Upper lobe of left lung (tissue), 6 donors: ENCODE measurements around the gene KIAA1958. TPM values are rescaled to one million over a fixed set of nuclear protein-coding genes. Genes with fewer than 3 reads are reported as not detected.
"Not testable (repeated sequence)": the region's sequence is repeated elsewhere in the genome, so short reads cannot be mapped to it uniquely, and the experiment has no call there.

Experiments
- ATAC-seq, 2 donors: fragments of 200-7000 bp; cut with Tn5 transposase; one replicate each; pipeline ENCODE4 v1.9.1; 2022; ENCODE audit warnings: mild to moderate bottlenecking in 2 of 2, moderate library complexity in 2 of 2; ENCODE audit not compliant: low FRiP score in 2 of 2
- DNase-seq, 2 donors: peaks; one replicate each; pipeline ENCODE4 v3.0.0-alpha.2; 2019 to 2020
- H3K27ac ChIP-seq, 4 donors: fragments of 200-600 bp; sonication (generic); one replicate each; pipeline ENCODE4 v1.5.1; 2016 to 2019
- H3K27me3 ChIP-seq, 4 donors: fragments of 200-600 bp; sonication (generic); one replicate each; pipeline ENCODE4 v1.5.1; 2017 to 2019
- H3K36me3 ChIP-seq, 4 donors: fragments of 200-600 bp; sonication (generic); one replicate each; pipeline ENCODE4 v1.5.1; 2016 to 2019
- H3K4me1 ChIP-seq, 4 donors: fragments of 200-600 bp; sonication (generic); one replicate each; pipeline ENCODE4 v1.5.1; 2018 to 2019
- H3K4me3 ChIP-seq, 4 donors: fragments of 200-600 bp; sonication (generic); one replicate each; pipeline ENCODE4 v1.5.1; 2017 to 2019; ENCODE audit warnings: mild to moderate bottlenecking in 2 of 4, moderate library complexity in 1 of 4
- H3K9me3 ChIP-seq, 4 donors: fragments of 200-600 bp; sonication (generic); one replicate each; pipeline ENCODE4 v1.5.1; 2018 to 2019
- EP300 ChIP-seq, 4 donors: sonication (generic); formaldehyde crosslinking; IDR thresholded peaks; one replicate each; pipeline ENCODE4 v1.5.1; 2017; ENCODE audit warnings: antibody characterized with exemption in 4 of 4, control low read depth in 2 of 4
- POLR2A ChIP-seq, 4 donors: fragments of 450-650 bp; IDR thresholded peaks; one replicate each; pipeline ENCODE4 v1.5.1; 2016 to 2017; ENCODE audit warnings: antibody characterized with exemption in 4 of 4, mild to moderate bottlenecking in 2 of 4
- POLR2AphosphoS5 ChIP-seq, 2 donors: sonication (generic); formaldehyde crosslinking; IDR thresholded peaks; one replicate each; pipeline ENCODE4 v1.5.1; 2017; ENCODE audit warnings: antibody characterized with exemption in 2 of 2
- WGBS, 2 donors: methylation state at CpG; one replicate each; pipeline ENCODE4 v1.1.5; 2017 to 2018; 5-methylcytosine and 5-hydroxymethylcytosine counted together
- total RNA-seq, 6 donors: library from RNA; depleted of rRNA in 4 of 6; stranded (reverse); fragments of >200 nt in 4 of 6; gene quantifications; one replicate each; pipeline versions ENCODE4 v1.1.0 to v1.2.1, GENCODE V29; 2016 to 2021
- TF ChIP-seq, protein P1 (sequence below), 6 experiments: fragments of 450-650 bp in 4 of 6; fragments of 200-600 bp in 2 of 6; sonication (generic) in 2 of 6; IDR thresholded peaks; one replicate each; pipeline ENCODE4 v1.5.1; 2016 to 2019; ENCODE audit warnings: antibody characterized with exemption in 6 of 6
- donor health status: DM: no; HTN: no; CAD: no; lungs with moderate emphysema.
- donor health status: DM: no; HTN: yes; CAD: no; lungs with severe emphysema.

The KIAA1958 gene
- total RNA-seq, 6 donors from 2014 or later = 9.2 to 21.1 (median 14.2) TPM

DNA sequence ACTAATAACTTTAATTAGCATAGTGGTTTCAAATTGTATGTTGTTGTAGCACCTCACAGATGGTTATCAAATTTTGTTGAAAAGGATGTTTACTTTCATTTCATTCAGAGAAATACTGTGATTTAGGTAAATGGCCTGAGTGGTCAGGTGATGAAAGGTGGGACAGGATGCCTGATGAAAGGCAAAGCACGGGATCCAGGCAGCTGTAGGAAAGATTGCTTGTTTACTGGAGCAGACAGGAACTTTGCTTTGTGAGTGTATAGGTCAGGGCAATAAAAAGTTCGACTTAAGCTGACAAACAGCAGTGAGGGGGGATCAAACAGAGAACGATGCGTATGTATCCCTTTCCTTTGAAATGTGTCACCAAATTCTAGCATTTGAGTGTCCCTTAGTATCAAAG lies 19.0 kb downstream of the KIAA1958 start:
- TF ChIP-seq POLR2AphosphoS5 (IDR thresholded peaks at IDR 0.05) = no peak
- TF ChIP-seq, protein P1, sequence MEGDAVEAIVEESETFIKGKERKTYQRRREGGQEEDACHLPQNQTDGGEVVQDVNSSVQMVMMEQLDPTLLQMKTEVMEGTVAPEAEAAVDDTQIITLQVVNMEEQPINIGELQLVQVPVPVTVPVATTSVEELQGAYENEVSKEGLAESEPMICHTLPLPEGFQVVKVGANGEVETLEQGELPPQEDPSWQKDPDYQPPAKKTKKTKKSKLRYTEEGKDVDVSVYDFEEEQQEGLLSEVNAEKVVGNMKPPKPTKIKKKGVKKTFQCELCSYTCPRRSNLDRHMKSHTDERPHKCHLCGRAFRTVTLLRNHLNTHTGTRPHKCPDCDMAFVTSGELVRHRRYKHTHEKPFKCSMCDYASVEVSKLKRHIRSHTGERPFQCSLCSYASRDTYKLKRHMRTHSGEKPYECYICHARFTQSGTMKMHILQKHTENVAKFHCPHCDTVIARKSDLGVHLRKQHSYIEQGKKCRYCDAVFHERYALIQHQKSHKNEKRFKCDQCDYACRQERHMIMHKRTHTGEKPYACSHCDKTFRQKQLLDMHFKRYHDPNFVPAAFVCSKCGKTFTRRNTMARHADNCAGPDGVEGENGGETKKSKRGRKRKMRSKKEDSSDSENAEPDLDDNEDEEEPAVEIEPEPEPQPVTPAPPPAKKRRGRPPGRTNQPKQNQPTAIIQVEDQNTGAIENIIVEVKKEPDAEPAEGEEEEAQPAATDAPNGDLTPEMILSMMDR (IDR thresholded peaks at IDR 0.05) = no peak
- H3K36me3 ChIP-seq = no peaks in the 10 kb centered on the region
- H3K9me3 ChIP-seq = no peaks in the 10 kb centered on the region
- no peak overlapping the region for H3K27ac ChIP-seq
- no peak for ATAC-seq
- H3K27me3 ChIP-seq = no peaks in the 10 kb centered on the region
- 74 to 75% methylated on average over 4 of the region's 4 CpGs for WGBS, 2 donors
- DNase-seq = no peak
- H3K4me1 ChIP-seq = peaks cover 0 to 18% (median 5%) of the 10 kb centered on the region in 4 donors
- no peak overlapping the region for H3K4me3 ChIP-seq

DNA sequence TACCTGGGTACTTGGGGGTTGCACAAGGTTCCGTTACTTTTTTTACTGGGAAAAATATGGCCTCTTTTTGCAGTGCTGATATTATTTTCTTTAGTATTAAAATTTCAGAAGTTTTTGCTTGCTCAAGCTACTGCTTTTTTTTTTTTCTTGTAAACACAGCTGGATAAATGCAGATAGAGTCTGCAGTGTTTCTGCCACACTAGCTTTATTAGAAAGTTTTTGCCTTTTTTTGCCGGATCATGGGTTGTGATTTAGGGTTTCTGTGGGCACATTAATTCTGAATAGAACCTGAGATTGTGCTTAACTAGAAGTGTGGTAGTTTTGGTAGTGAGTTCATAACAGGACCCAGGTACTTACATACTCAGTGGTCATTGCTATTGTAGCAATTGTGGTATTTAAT lies 19.9 kb downstream of the KIAA1958 start:
- Histone ChIP-seq H3K4me1 (peaks cover 0 to 18% (median 5%) of the 10 kb centered on the region in 4 donors), H3K27ac (peak overlapping the region in 1 of 4 donors; percentile 18), H3K36me3 (no peaks in the 10 kb centered on the region), H3K4me3 (no peak overlapping the region), H3K27me3 (no peaks in the 10 kb centered on the region), H3K9me3 (no peaks in the 10 kb centered on the region)
- 56 to 66% methylated on average over 2 of the region's 2 CpGs for WGBS, 2 donors
- no peak for TF ChIP-seq EP300 (IDR thresholded peaks at IDR 0.05)
- TF ChIP-seq, protein P1 (IDR thresholded peaks at IDR 0.05) = no peak
- no peak for TF ChIP-seq POLR2A (IDR thresholded peaks at IDR 0.05)
- TF ChIP-seq POLR2AphosphoS5 (IDR thresholded peaks at IDR 0.05) = no peak
- no peak for DNase-seq
- no peak for ATAC-seq

- H3K36me3 ChIP-seq = no peaks in the 10 kb centered on the region
- DNase-seq (no peak), ATAC-seq (no peak)
- H3K27ac ChIP-seq = peak overlapping the region in 1 of 4 donors; percentile 18
- H3K4me3 ChIP-seq = no peak overlapping the region
- peaks cover 0 to 18% (median 5%) of the 10 kb centered on the region in 4 donors for H3K4me1 ChIP-seq
- WGBS, 2 donors = 82 to 86% methylated on average over 2 of the region's 2 CpGs
- no peaks in the 10 kb centered on the region for H3K27me3 ChIP-seq
- TF ChIP-seq, protein P1 (IDR thresholded peaks at IDR 0.05) = no peak
- TF ChIP-seq EP300 (IDR thresholded peaks at IDR 0.05) = no peak
- no peak for TF ChIP-seq POLR2A (IDR thresholded peaks at IDR 0.05)
- H3K9me3 ChIP-seq = no peaks in the 10 kb centered on the region
Observed at GRCh38 chr9:112507001-112507680, 20.5 kb downstream of the KIAA1958 start.

DNA sequence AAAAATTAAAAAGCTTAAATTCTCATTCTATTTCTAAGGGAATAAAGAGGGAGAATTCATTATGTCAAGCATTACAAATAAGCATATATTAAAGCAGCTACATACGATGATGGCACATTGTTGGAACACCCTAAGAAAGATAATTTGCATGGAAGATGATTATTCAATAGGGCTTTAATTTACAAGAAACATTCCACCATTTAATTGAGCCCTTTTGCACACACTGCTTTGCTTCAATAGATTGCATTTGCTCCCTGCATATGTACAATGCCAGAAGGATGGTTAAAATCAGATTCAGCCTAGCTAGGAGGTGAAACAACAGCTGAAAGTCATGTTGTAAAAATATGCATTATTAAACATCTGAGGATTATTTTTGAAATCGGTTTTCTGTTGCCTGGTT lies 21.8 kb downstream of the KIAA1958 start:
- TF ChIP-seq POLR2AphosphoS5 (IDR thresholded peaks at IDR 0.05) (no peak), POLR2A (IDR thresholded peaks at IDR 0.05) (no peak), EP300 (IDR thresholded peaks at IDR 0.05) (no peak)
- TF ChIP-seq, protein P1 (IDR thresholded peaks at IDR 0.05) = no peak
- Histone ChIP-seq H3K4me1 (peaks cover 0 to 18% (median 3%) of the 10 kb centered on the region in 4 donors), H3K9me3 (no peaks in the 10 kb centered on the region), H3K4me3 (no peak overlapping the region), H3K27me3 (no peaks in the 10 kb centered on the region), H3K36me3 (no peaks in the 10 kb centered on the region), H3K27ac (no peak overlapping the region)
- WGBS, 2 donors = 72 to 75% methylated on average over 2 of the region's 2 CpGs
- ATAC-seq = no peak
- no peak for DNase-seq

DNA sequence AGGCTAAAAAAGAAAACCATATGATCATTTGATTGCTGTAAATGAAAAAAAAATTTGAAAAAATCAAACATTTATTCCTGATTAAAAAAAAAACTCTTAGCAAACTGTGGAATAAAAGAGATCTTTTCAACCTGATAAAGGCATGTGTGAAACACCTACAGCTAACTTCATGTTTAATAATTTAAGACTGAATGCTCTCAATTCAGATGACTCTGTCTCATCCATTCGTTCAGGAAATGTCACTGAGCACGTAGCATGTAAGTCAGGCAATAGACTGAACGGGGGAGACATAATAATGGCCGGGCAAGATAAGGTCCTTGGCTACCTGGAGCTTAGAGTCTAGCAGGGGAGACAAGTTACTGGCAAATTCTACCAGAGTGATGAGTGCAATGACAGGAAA lies 25.8 kb downstream of the KIAA1958 start:
- H3K4me3 ChIP-seq, H3K36me3 ChIP-seq, ATAC-seq, H3K9me3 ChIP-seq, H3K27me3 ChIP-seq, DNase-seq, H3K27ac ChIP-seq: not testable (repeated sequence)
- H3K4me1 ChIP-seq = peaks cover 0 to 13% (median 1%) of the 10 kb centered on the region in 4 donors
- WGBS, 2 donors = 89 to 93% methylated on average over 4 of the region's 4 CpGs
